Measurements from ENCODE around the gene FMN2. TPM values are rescaled to one million over a fixed set of nuclear protein-coding genes. Genes with fewer than 3 reads are reported as not detected.

Gene FMN2
- total RNA-seq, 2 experiments from 2014 or later = not detected

DNA sequence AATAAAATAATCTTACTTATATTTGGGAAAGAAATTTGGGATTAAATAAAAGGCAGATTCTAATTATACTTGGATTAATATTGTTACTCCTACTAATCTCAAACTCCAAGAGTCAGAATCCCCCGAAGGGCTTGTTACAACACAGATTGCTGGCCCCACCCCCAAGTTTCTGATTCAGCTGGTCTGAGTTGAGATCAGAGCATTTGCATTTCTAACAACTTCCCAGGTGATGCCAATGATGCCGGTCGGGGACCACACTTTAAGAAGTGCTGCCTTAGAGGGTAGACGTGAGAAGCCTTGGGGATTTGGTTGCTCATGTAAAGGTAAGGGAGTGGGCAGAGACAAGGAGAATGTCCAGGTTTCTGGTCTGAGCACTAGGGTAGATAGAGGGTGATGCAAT lies 47.2 kb downstream of the FMN2 start:
- CTCF ChIA-PET = no interaction called here
- Histone ChIP-seq H3K4me1 (ENCODE audit: insufficient read depth, low read length) (no peaks in the 10 kb centered on the region), H3K4me3 (ENCODE audit: low read length) (no peak overlapping the region), H3K27ac (ENCODE audit: low read depth in 1 of 2, low read length in 2 of 2) (no peak overlapping the region), H3K27me3 (ENCODE audit: control insufficient read depth in 1 of 2, insufficient read depth in 2 of 2, low read length in 2 of 2) (no peaks in the 10 kb centered on the region), H3K36me3 (ENCODE audit: insufficient read depth, low read length) (no peaks in the 10 kb centered on the region), H3K9me3 (ENCODE audit: control insufficient read depth in 1 of 2, insufficient read depth in 1 of 2, low read length in 2 of 2) (peaks cover 0 to 9% of the 10 kb centered on the region in 2 experiments)
- no peak for DNase-seq
- Mint-ChIP-seq H3K9me3 (no peaks in the 10 kb centered on the region), H3K27me3 (no peaks in the 10 kb centered on the region), H3K4me3 (no peak overlapping the region), H3K27ac (no peak overlapping the region), H3K4me1 (ENCODE audit: low read depth) (no peaks in the 10 kb centered on the region), H3K36me3 (ENCODE audit: low read depth) (no peaks in the 10 kb centered on the region)
- intact Hi-C loops (cut with DNase I, micrococcal nuclease) = no loop called here
- POLR2A ChIA-PET = no interaction called here
- TF ChIP-seq, protein P1, sequence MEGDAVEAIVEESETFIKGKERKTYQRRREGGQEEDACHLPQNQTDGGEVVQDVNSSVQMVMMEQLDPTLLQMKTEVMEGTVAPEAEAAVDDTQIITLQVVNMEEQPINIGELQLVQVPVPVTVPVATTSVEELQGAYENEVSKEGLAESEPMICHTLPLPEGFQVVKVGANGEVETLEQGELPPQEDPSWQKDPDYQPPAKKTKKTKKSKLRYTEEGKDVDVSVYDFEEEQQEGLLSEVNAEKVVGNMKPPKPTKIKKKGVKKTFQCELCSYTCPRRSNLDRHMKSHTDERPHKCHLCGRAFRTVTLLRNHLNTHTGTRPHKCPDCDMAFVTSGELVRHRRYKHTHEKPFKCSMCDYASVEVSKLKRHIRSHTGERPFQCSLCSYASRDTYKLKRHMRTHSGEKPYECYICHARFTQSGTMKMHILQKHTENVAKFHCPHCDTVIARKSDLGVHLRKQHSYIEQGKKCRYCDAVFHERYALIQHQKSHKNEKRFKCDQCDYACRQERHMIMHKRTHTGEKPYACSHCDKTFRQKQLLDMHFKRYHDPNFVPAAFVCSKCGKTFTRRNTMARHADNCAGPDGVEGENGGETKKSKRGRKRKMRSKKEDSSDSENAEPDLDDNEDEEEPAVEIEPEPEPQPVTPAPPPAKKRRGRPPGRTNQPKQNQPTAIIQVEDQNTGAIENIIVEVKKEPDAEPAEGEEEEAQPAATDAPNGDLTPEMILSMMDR (IDR thresholded peaks at IDR 0.05) = no peak
- ATAC-seq (ENCODE audit: poor library complexity) = no peak

DNA sequence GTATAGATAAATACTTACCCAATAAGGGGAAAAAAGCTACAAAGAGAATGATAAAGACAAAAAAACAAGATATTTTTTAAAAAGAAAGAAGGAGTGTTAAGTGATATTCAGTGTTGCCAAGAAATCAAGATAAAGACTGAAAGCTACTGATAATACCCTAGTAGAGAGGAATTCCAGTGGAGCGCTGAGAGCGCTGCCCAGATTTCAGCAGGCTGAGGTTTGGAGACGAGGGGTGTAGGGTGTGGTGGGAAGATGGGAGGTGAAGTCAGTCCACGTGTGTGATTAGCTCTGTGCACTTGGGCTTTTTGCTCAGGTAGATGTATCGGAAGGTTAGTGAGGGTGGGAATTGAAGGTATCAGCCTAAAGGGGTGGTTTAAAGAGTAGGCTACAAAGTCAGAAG lies 47.8 kb downstream of the FMN2 start:
- TF ChIP-seq, protein P1 (IDR thresholded peaks at IDR 0.05) = no peak
- Mint-ChIP-seq H3K36me3 (ENCODE audit: low read depth) (no peaks in the 10 kb centered on the region), H3K9me3 (no peaks in the 10 kb centered on the region), H3K27me3 (no peaks in the 10 kb centered on the region), H3K27ac (no peak overlapping the region), H3K4me1 (ENCODE audit: low read depth) (no peaks in the 10 kb centered on the region), H3K4me3 (no peak overlapping the region)
- Histone ChIP-seq H3K9me3 (ENCODE audit: control insufficient read depth in 1 of 2, insufficient read depth in 1 of 2, low read length in 2 of 2) (peaks cover 0 to 9% of the 10 kb centered on the region in 2 experiments), H3K36me3 (ENCODE audit: insufficient read depth, low read length) (no peaks in the 10 kb centered on the region), H3K4me3 (ENCODE audit: low read length) (no peak overlapping the region), H3K27ac (ENCODE audit: low read depth in 1 of 2, low read length in 2 of 2) (no peak overlapping the region), H3K27me3 (ENCODE audit: control insufficient read depth in 1 of 2, insufficient read depth in 2 of 2, low read length in 2 of 2) (no peaks in the 10 kb centered on the region), H3K4me1 (ENCODE audit: insufficient read depth, low read length) (no peaks in the 10 kb centered on the region)
- POLR2A ChIA-PET = no interaction called here
- CTCF ChIA-PET = no interaction called here
- no peak for DNase-seq
- no peak for ATAC-seq (ENCODE audit: poor library complexity)
- intact Hi-C loops (cut with DNase I, micrococcal nuclease) = no loop called here

DNA sequence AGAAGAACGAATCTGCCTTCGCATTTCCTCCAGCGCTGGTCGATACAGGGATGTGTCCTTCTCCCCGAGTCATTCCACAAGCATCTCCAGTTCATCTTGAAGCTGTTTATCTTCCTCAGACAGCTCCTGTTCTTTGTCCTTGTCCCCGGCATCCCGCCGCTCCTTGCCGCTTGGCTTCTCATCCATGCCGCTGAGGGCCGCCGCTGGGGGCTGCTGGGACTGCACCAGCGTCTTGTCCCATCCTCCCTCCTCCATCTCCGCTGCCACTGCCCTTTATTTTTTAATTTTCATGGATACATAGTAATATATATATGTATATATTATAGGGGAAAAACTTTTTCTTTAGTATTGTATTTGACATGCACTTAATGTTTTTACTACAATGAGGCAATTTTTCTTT lies 53.4 kb downstream of the FMN2 start:
- no peaks in the 10 kb centered on the region for H3K9me3 Mint-ChIP-seq
- DNase-seq = no peak
- no peaks in the 10 kb centered on the region for H3K36me3 Mint-ChIP-seq (ENCODE audit: low read depth)
- H3K9me3 ChIP-seq (ENCODE audit: control insufficient read depth in 1 of 2, insufficient read depth in 1 of 2, low read length in 2 of 2) = peaks cover 0 to 9% of the 10 kb centered on the region in 2 experiments
- no peak overlapping the region for H3K4me3 ChIP-seq (ENCODE audit: low read length)
- TF ChIP-seq, protein P1 (IDR thresholded peaks at IDR 0.05) = no peak
- H3K27me3 Mint-ChIP-seq = no peaks in the 10 kb centered on the region
- H3K4me1 ChIP-seq (ENCODE audit: insufficient read depth, low read length) = no peaks in the 10 kb centered on the region
- H3K4me1 Mint-ChIP-seq (ENCODE audit: low read depth) = no peaks in the 10 kb centered on the region
- ChIA-PET CTCF (no interaction called here), POLR2A (no interaction called here)
- no peaks in the 10 kb centered on the region for H3K27me3 ChIP-seq (ENCODE audit: control insufficient read depth in 1 of 2, insufficient read depth in 2 of 2, low read length in 2 of 2)
- intact Hi-C loops (cut with DNase I, micrococcal nuclease) = no loop called here
- H3K36me3 ChIP-seq (ENCODE audit: insufficient read depth, low read length) = no peaks in the 10 kb centered on the region
- no peak overlapping the region for H3K27ac ChIP-seq (ENCODE audit: low read depth in 1 of 2, low read length in 2 of 2)
- no peak overlapping the region for H3K27ac Mint-ChIP-seq
- no peak overlapping the region for H3K4me3 Mint-ChIP-seq
- no peak for ATAC-seq (ENCODE audit: poor library complexity)
